Endothelial cell of umbilical vein (primary cell): ENCODE data around the gene CHST15.

Experiments
- EZH2 ChIP-seq: IDR thresholded peaks from 2 replicates; pipeline ENCODE4 v1.6.1; 2012; ENCODE audit warnings: borderline replicate concordance, low read depth, mild to moderate bottlenecking, moderate library complexity, low read length, inconsistent platforms; ENCODE audit not compliant: severe bottlenecking
- FOS ChIP-seq: IDR thresholded peaks from 2 replicates; pipeline ENCODE4 v1.6.1; 2011; ENCODE audit warnings: mild to moderate bottlenecking, low read length, moderate library complexity, borderline replicate concordance; ENCODE audit not compliant: insufficient read depth
- JUN ChIP-seq: IDR thresholded peaks from 2 replicates; pipeline ENCODE4 v1.6.1; 2011; ENCODE audit warnings: borderline replicate concordance, low read depth; ENCODE audit not compliant: insufficient read length, insufficient read depth
- POLR2A ChIP-seq: IDR thresholded peaks from 2 replicates; pipeline ENCODE4 v1.6.1; 2012; ENCODE audit warnings: low read depth, mild to moderate bottlenecking, control low read depth, low read length
- POLR2AphosphoS5 ChIP-seq: IDR thresholded peaks from 2 replicates; pipeline ENCODE4 v1.6.1; 2012; ENCODE audit warnings: low read depth, mild to moderate bottlenecking, control low read depth, low read length, moderate library complexity; ENCODE audit not compliant: insufficient read depth
- TF ChIP-seq, protein P1 (sequence below), 2 donors: IDR thresholded peaks; 1 replicate in 1 of 2; 2 replicates in 1 of 2; pipeline ENCODE4 v1.5.1; 2011; ENCODE audit warnings: low read length in 2 of 2, mild to moderate bottlenecking in 2 of 2, moderate library complexity in 2 of 2, control low read depth in 1 of 2, inconsistent platforms in 1 of 2, low read depth in 1 of 2; ENCODE audit not compliant: insufficient read depth in 1 of 2; ENCODE audit errors: extremely low read depth in 1 of 2

- TF ChIP-seq EZH2, result no peak
- no peak for TF ChIP-seq FOS
- TF ChIP-seq, protein P1, sequence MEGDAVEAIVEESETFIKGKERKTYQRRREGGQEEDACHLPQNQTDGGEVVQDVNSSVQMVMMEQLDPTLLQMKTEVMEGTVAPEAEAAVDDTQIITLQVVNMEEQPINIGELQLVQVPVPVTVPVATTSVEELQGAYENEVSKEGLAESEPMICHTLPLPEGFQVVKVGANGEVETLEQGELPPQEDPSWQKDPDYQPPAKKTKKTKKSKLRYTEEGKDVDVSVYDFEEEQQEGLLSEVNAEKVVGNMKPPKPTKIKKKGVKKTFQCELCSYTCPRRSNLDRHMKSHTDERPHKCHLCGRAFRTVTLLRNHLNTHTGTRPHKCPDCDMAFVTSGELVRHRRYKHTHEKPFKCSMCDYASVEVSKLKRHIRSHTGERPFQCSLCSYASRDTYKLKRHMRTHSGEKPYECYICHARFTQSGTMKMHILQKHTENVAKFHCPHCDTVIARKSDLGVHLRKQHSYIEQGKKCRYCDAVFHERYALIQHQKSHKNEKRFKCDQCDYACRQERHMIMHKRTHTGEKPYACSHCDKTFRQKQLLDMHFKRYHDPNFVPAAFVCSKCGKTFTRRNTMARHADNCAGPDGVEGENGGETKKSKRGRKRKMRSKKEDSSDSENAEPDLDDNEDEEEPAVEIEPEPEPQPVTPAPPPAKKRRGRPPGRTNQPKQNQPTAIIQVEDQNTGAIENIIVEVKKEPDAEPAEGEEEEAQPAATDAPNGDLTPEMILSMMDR (IDR thresholded peaks at IDR 0.05; ENCODE audit: extremely low read depth in 1 of 2, insufficient read depth in 1 of 2, low read depth in 1 of 2, low read length in 2 of 2), result no peak
- no peak for TF ChIP-seq POLR2A
- TF ChIP-seq JUN, result no peak
- TF ChIP-seq POLR2AphosphoS5, result no peak
Observed at GRCh38 chr10:124045276-124045675, 48.1 kb downstream of the CHST15 start.
